Gastrocnemius medialis (tissue), 4 donors: Measurements from ENCODE around the gene TGM5.

Source experiments
- CTCF ChIP-seq, 5 experiments: fragments of 450-650 bp in 3 of 5; fragments of 200-600 bp in 2 of 5; sonication (generic) in 2 of 5; IDR thresholded peaks in 4 of 5; conservative IDR thresholded peaks in 1 of 5; 1 replicate in 4 of 5; 2 replicates in 1 of 5; pipeline ENCODE4 v1.5.1; 2016 to 2019; ENCODE audit warnings: antibody characterized with exemption in 5 of 5, mild to moderate bottlenecking in 3 of 5, moderate library complexity in 3 of 5
- POLR2A ChIP-seq, 2 donors: fragments of 450-650 bp; IDR thresholded peaks; one replicate each; pipeline ENCODE4 v1.6.1; 2017; ENCODE audit warnings: antibody characterized with exemption in 2 of 2, mild to moderate bottlenecking in 2 of 2, moderate library complexity in 2 of 2

GRCh38 chr15:43212299-43212698, 54.4 kb downstream of the TGM5 start:
- TF ChIP-seq CTCF (IDR thresholded peaks at IDR 0.05 in 4 of 5, conservative IDR thresholded peaks at IDR 0.05 in 1 of 5) (no peak), POLR2A (IDR thresholded peaks at IDR 0.05) (no peak)
